H1 (cell line): ENCODE results near the gene BAZ2B.
A peak's percentile ranks its signal among the peaks of the same experiment; 100 is the strongest.

Source experiments
- CEBPB ChIP-seq: IDR thresholded peaks from 2 replicates; pipeline ENCODE4 v1.6.1; 2012; ENCODE audit warnings: low read depth, low read length
- CHD2 ChIP-seq: IDR thresholded peaks from 2 replicates; pipeline ENCODE4 v1.6.1; 2012; ENCODE audit warnings: low read length, improper control_type of control experiment
- GABPA ChIP-seq: IDR thresholded peaks from 2 replicates; pipeline ENCODE4 v1.6.1; 2011; ENCODE audit warnings: mild to moderate bottlenecking, low read length, moderate library complexity, borderline replicate concordance; ENCODE audit not compliant: insufficient read depth
- RAD21 ChIP-seq, 2 experiments: IDR thresholded peaks in 1 of 2; conservative IDR thresholded peaks in 1 of 2; 2 replicates each; pipeline ENCODE4 v1.6.1; 2011; ENCODE audit warnings: low read depth in 2 of 2, low read length in 2 of 2, improper control_type of control experiment in 1 of 2, inconsistent platforms in 1 of 2, mild to moderate bottlenecking in 1 of 2, moderate library complexity in 1 of 2
- RBBP5 ChIP-seq: IDR thresholded peaks from 2 replicates; pipeline ENCODE4 v1.7.1; 2012; ENCODE audit warnings: low read depth, mild to moderate bottlenecking, inconsistent platforms, low read length, moderate library complexity, borderline replicate concordance
- SIN3A ChIP-seq, 2 experiments: IDR thresholded peaks in 1 of 2; conservative IDR thresholded peaks in 1 of 2; 2 replicates each; pipeline ENCODE4 v1.6.1; 2011 to 2012; ENCODE audit warnings: low read length in 2 of 2, improper control_type of control experiment in 1 of 2, low read depth in 1 of 2, mild to moderate bottlenecking in 1 of 2
- SP1 ChIP-seq: IDR thresholded peaks from 2 replicates; pipeline ENCODE4 v1.6.1; 2011; ENCODE audit warnings: low read depth, low read length
- TF ChIP-seq, protein P1 (sequence below), 3 experiments: IDR thresholded peaks; 1 replicate in 2 of 3; 2 replicates in 1 of 3; pipeline versions ENCODE4 v1.5.1 to v1.6.1; 2011; ENCODE audit warnings: low read length in 3 of 3, mild to moderate bottlenecking in 3 of 3, inconsistent platforms in 2 of 3, low read depth in 1 of 3, moderate library complexity in 1 of 3; ENCODE audit not compliant: insufficient read depth in 1 of 3; ENCODE audit errors: control extremely low read depth in 1 of 3

DNA sequence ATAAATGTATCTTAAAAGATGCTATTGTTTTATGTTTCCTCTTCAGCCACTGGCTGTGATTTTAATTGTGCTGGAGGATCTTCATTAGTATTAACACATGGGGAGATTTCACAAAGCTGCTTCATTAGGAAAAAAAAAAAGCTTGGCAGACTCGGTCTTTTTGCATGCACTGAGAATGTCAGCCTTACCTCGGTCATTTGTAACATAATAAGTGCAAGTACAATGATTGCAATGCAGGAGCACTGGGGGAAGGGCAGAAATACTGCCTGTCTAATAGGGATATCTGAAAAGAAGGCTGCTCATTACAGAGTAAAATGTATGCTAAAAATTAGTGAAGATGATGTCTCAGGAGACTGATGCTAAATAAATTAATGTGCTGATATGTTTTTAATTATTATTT is 1.3 kb upstream of the BAZ2B start:
- TF ChIP-seq, protein P1, sequence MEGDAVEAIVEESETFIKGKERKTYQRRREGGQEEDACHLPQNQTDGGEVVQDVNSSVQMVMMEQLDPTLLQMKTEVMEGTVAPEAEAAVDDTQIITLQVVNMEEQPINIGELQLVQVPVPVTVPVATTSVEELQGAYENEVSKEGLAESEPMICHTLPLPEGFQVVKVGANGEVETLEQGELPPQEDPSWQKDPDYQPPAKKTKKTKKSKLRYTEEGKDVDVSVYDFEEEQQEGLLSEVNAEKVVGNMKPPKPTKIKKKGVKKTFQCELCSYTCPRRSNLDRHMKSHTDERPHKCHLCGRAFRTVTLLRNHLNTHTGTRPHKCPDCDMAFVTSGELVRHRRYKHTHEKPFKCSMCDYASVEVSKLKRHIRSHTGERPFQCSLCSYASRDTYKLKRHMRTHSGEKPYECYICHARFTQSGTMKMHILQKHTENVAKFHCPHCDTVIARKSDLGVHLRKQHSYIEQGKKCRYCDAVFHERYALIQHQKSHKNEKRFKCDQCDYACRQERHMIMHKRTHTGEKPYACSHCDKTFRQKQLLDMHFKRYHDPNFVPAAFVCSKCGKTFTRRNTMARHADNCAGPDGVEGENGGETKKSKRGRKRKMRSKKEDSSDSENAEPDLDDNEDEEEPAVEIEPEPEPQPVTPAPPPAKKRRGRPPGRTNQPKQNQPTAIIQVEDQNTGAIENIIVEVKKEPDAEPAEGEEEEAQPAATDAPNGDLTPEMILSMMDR (IDR thresholded peaks at IDR 0.05; ENCODE audit: control extremely low read depth in 1 of 3, insufficient read depth in 1 of 3, low read depth in 1 of 3, low read length in 3 of 3): no peak
- TF ChIP-seq GABPA (no peak), CEBPB (no peak), RAD21 (IDR thresholded peaks at IDR 0.05 in 1 of 2, conservative IDR thresholded peaks at IDR 0.05 in 1 of 2; ENCODE audit: low read depth in 2 of 2, low read length in 2 of 2) (no peak), RBBP5 (no peak), CHD2 (no peak), SIN3A (conservative IDR thresholded peaks at IDR 0.05 in 1 of 2, IDR thresholded peaks at IDR 0.05 in 1 of 2; ENCODE audit: low read depth in 1 of 2, low read length in 2 of 2) (no peak), SP1 (peak; percentile 40; the same call in 1 of the 2 replicates)
